K562 (cell line): ENCODE results near the gene SOCS4.
A peak's percentile ranks its signal among the peaks of the same experiment; 100 is the strongest.

Experiments
- FOXA1 ChIP-seq: fragments of 450-650 bp; IDR thresholded peaks from 2 replicates; pipeline ENCODE4 v1.6.1; 2016; ENCODE audit warnings: mild to moderate bottlenecking, borderline replicate concordance
- FOXP1 ChIP-seq: sonication (generic); formaldehyde crosslinking; IDR thresholded peaks from 2 replicates; pipeline ENCODE4 v1.8.0; 2022; ENCODE audit warnings: mild to moderate bottlenecking, missing genetic modification reagents
- MYC ChIP-seq, 2 experiments: fragments of 250-450 bp in 1 of 2; sonication (Bioruptor Pico) in 1 of 2; IDR thresholded peaks; 2 replicates each; pipeline versions ENCODE4 v1.5.1 to v1.6.1; 2012 to 2021; ENCODE audit warnings: low read depth in 2 of 2, borderline replicate concordance in 1 of 2, improper control_type of control experiment in 1 of 2, low read length in 1 of 2, mild to moderate bottlenecking in 1 of 2, moderate library complexity in 1 of 2
- PHF8 ChIP-seq: fragments of 200-600 bp; sonication (generic); IDR thresholded peaks from 2 replicates; pipeline ENCODE4 v1.6.1; 2012; ENCODE audit warnings: mixed run types, mild to moderate bottlenecking, inconsistent platforms, low read length, moderate library complexity, borderline replicate concordance
- POLR2A ChIP-seq: fragments of 450-650 bp; conservative IDR thresholded peaks from 2 replicates; pipeline ENCODE4 v1.6.1; 2016
- RCOR1 ChIP-seq, 2 experiments: IDR thresholded peaks; 2 replicates each; pipeline ENCODE4 v1.6.1; 2012; ENCODE audit warnings: low read depth in 2 of 2, low read length in 2 of 2, borderline replicate concordance in 1 of 2, improper control_type of control experiment in 1 of 2
- SMARCB1 ChIP-seq: IDR thresholded peaks from 2 replicates; pipeline ENCODE4 v1.6.1; 2011; ENCODE audit warnings: improper control_type of control experiment, low read depth; ENCODE audit not compliant: insufficient read length
- STAG1 ChIP-seq: sonication (generic); formaldehyde crosslinking; IDR thresholded peaks from 2 replicates; pipeline ENCODE4 v1.5.0; 2020; ENCODE audit warnings: missing genetic modification reagents, borderline replicate concordance
- ZBTB17 ChIP-seq: fragments of 450-650 bp; formaldehyde crosslinking; IDR thresholded peaks from 2 replicates; pipeline ENCODE4 v1.4.0; 2020; ENCODE audit warnings: mild to moderate bottlenecking
- ZNF12 ChIP-seq: sonication (generic); formaldehyde crosslinking; IDR thresholded peaks from 2 replicates; pipeline ENCODE4 v1.4.0; 2020; ENCODE audit warnings: mild to moderate bottlenecking, missing genetic modification reagents
- TF ChIP-seq, protein P1 (sequence below), 3 experiments: IDR thresholded peaks in 2 of 3; conservative IDR thresholded peaks in 1 of 3; 2 replicates each; pipeline ENCODE4 v1.5.1; 2011 to 2012; ENCODE audit warnings: low read length in 3 of 3, mild to moderate bottlenecking in 3 of 3, control low read depth in 2 of 3, improper control_type of control experiment in 1 of 3, inconsistent platforms in 1 of 3, low read depth in 1 of 3, mixed read lengths in 1 of 3, moderate library complexity in 1 of 3; ENCODE audit not compliant: insufficient read depth in 2 of 3
- TF ChIP-seq, protein P2 (sequence below): fragments of 450-650 bp; formaldehyde crosslinking; IDR thresholded peaks from 2 replicates; pipeline ENCODE4 v1.4.0; 2022; ENCODE audit warnings: mild to moderate bottlenecking, moderate library complexity
- TF ChIP-seq, protein P3 (sequence below): fragments of 250-450 bp; sonication (Bioruptor Pico); IDR thresholded peaks from 2 replicates; pipeline ENCODE4 v1.5.0; 2020; ENCODE audit warnings: mild to moderate bottlenecking
- TF ChIP-seq, protein P4 (sequence below): fragments of 450-650 bp; IDR thresholded peaks from 2 replicates; pipeline ENCODE4 v1.6.1; 2017; ENCODE audit warnings: antibody characterized with exemption

DNA sequence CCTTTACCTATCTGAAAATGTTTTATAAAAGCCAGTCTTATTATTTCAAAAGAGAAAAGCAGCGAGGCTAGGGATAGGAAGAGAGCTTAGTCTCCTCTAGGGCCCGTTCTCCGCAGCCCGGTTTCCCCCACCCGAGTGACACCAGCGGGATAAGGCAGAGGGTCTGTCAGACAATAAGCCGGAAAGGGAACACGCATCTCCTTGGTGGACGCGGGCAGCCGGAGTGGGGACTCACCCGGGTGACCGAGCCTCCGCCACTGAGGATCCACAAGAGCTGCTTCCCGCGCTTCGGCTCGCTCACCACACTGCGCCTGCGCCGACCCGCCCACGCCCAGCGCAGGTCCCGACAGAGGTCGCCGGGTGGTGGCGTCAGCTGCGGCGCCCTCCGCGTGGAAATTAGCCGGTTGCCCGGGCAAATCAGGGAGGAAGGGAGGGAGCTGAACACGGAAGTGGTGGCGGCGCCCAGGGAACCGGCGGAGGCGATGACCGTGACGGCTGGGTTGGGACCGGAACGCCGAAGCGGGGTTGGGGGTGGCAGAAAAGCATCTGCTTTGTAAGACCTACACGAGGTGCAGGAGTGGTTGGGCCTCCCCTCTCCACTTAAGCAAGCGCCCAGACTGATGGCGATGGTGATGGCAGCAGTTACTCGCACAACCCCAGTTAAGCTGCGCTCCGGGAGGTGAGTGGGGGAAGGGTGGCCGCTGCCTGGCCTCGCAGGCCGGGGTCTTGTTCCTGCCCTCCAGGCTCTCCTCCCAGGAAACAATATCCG lies at the start of gene SOCS4, which contains the start of gene WDHD1:
- peak; percentile 88 for TF ChIP-seq PHF8
- TF ChIP-seq, protein P1, sequence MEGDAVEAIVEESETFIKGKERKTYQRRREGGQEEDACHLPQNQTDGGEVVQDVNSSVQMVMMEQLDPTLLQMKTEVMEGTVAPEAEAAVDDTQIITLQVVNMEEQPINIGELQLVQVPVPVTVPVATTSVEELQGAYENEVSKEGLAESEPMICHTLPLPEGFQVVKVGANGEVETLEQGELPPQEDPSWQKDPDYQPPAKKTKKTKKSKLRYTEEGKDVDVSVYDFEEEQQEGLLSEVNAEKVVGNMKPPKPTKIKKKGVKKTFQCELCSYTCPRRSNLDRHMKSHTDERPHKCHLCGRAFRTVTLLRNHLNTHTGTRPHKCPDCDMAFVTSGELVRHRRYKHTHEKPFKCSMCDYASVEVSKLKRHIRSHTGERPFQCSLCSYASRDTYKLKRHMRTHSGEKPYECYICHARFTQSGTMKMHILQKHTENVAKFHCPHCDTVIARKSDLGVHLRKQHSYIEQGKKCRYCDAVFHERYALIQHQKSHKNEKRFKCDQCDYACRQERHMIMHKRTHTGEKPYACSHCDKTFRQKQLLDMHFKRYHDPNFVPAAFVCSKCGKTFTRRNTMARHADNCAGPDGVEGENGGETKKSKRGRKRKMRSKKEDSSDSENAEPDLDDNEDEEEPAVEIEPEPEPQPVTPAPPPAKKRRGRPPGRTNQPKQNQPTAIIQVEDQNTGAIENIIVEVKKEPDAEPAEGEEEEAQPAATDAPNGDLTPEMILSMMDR (IDR thresholded peaks at IDR 0.05 in 2 of 3, conservative IDR thresholded peaks at IDR 0.05 in 1 of 3; ENCODE audit: insufficient read depth in 2 of 3, low read depth in 1 of 3, low read length in 3 of 3), result no peak
- TF ChIP-seq MYC (IDR thresholded peaks at IDR 0.05; ENCODE audit: low read depth, low read length), result peak; percentile 93
- no peak for TF ChIP-seq MYC (CRISPR knock-in tag; IDR thresholded peaks at IDR 0.05; ENCODE audit: borderline replicate concordance, low read depth)
- TF ChIP-seq SMARCB1, result no peak
- no peak; a peak in 1 of 4 replicates for TF ChIP-seq RCOR1 (IDR thresholded peaks at IDR 0.05; ENCODE audit: borderline replicate concordance in 1 of 2, low read depth in 2 of 2, low read length in 2 of 2)
- TF ChIP-seq, protein P2, sequence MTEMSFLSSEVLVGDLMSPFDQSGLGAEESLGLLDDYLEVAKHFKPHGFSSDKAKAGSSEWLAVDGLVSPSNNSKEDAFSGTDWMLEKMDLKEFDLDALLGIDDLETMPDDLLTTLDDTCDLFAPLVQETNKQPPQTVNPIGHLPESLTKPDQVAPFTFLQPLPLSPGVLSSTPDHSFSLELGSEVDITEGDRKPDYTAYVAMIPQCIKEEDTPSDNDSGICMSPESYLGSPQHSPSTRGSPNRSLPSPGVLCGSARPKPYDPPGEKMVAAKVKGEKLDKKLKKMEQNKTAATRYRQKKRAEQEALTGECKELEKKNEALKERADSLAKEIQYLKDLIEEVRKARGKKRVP (CRISPR knock-in tag), result no peak
- TF ChIP-seq FOXP1 (CRISPR knock-in tag), result no peak; the same call in 1 of the 2 replicates
- TF ChIP-seq ZNF12 (CRISPR knock-in tag), result no peak
- TF ChIP-seq ZBTB17 (CRISPR knock-in tag), result 0 out of 2 replicates have a peak, but pooled peaks have one; percentile 42
- TF ChIP-seq FOXA1, result no peak
- peak; percentile 91 for TF ChIP-seq POLR2A
- TF ChIP-seq, protein P3, sequence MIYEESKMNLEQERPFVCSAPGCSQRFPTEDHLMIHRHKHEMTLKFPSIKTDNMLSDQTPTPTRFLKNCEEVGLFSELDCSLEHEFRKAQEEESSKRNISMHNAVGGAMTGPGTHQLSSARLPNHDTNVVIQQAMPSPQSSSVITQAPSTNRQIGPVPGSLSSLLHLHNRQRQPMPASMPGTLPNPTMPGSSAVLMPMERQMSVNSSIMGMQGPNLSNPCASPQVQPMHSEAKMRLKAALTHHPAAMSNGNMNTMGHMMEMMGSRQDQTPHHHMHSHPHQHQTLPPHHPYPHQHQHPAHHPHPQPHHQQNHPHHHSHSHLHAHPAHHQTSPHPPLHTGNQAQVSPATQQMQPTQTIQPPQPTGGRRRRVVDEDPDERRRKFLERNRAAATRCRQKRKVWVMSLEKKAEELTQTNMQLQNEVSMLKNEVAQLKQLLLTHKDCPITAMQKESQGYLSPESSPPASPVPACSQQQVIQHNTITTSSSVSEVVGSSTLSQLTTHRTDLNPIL (CRISPR knock-in tag), result no peak
- no peak for TF ChIP-seq STAG1 (CRISPR knock-in tag)
- TF ChIP-seq, protein P4, sequence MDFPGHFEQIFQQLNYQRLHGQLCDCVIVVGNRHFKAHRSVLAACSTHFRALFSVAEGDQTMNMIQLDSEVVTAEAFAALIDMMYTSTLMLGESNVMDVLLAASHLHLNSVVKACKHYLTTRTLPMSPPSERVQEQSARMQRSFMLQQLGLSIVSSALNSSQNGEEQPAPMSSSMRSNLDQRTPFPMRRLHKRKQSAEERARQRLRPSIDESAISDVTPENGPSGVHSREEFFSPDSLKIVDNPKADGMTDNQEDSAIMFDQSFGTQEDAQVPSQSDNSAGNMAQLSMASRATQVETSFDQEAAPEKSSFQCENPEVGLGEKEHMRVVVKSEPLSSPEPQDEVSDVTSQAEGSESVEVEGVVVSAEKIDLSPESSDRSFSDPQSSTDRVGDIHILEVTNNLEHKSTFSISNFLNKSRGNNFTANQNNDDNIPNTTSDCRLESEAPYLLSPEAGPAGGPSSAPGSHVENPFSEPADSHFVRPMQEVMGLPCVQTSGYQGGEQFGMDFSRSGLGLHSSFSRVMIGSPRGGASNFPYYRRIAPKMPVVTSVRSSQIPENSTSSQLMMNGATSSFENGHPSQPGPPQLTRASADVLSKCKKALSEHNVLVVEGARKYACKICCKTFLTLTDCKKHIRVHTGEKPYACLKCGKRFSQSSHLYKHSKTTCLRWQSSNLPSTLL, result no peak
